H1 (cell line): ENCODE results near the gene ZBTB46. TPM values are rescaled to one million over a fixed set of nuclear protein-coding genes. Genes with fewer than 3 reads are reported as not detected.

Experiments used
- JUND ChIP-seq: IDR thresholded peaks from 2 replicates; pipeline ENCODE4 v1.6.1; 2011; ENCODE audit warnings: mild to moderate bottlenecking, improper control_type of control experiment, low read length
- KDM5A ChIP-seq: fragments of 200-600 bp; IDR thresholded peaks from 2 replicates; pipeline ENCODE4 v1.7.1; 2012; ENCODE audit warnings: mild to moderate bottlenecking, low read length, inconsistent platforms, mixed read lengths
- NANOG ChIP-seq: IDR thresholded peaks from 2 replicates; pipeline ENCODE4 v1.6.1; 2011; ENCODE audit warnings: low read length, low read depth, mild to moderate bottlenecking, inconsistent platforms; ENCODE audit not compliant: insufficient read depth, poor library complexity, severe bottlenecking
- POLR2AphosphoS5 ChIP-seq: IDR thresholded peaks from 2 replicates; pipeline ENCODE4 v1.6.1; 2011; ENCODE audit warnings: low read depth, low read length
- RBBP5 ChIP-seq: IDR thresholded peaks from 2 replicates; pipeline ENCODE4 v1.7.1; 2012; ENCODE audit warnings: low read depth, mild to moderate bottlenecking, inconsistent platforms, low read length, moderate library complexity, borderline replicate concordance
- TAF1 ChIP-seq: IDR thresholded peaks from 2 replicates; pipeline ENCODE4 v1.6.1; 2011; ENCODE audit warnings: mild to moderate bottlenecking, low read depth, low read length
- ZNF274 ChIP-seq: IDR thresholded peaks from 2 replicates; pipeline ENCODE4 v1.7.0; 2012; ENCODE audit warnings: low read length, borderline replicate concordance; ENCODE audit errors: extremely low read depth
- polyA plus RNA-seq, 7 experiments: library from polyadenylated mRNA; depleted of rRNA in 3 of 7; stranded (reverse) in 5 of 7; unstranded in 2 of 7; fragments of >200 nt in 5 of 7; fragments of 200-250 nt in 2 of 7; gene quantifications; 1 replicate in 5 of 7; 2 replicates in 1 of 7; 4 replicates in 1 of 7; pipeline versions ENCODE4 v1.2.1 to v1.2.3, GENCODE V29; 2011 to 2013; ENCODE audit warnings: missing spikeins in 2 of 7, mixed read lengths in 2 of 7
- total RNA-seq: library from RNA; stranded (reverse); fragmentation: NEBNext Ultra II Directional; extraction: Animal tissue kit (Norgen Biotek cat#: 25700); gene quantifications from 2 replicates; pipeline ENCODE4 v1.2.1, GENCODE V29; 2021
- TF ChIP-seq, protein P1 (sequence below): IDR thresholded peaks from 2 replicates; pipeline ENCODE4 v1.6.1; 2012; ENCODE audit warnings: low read length, inconsistent platforms

The ZBTB46 gene
- total and polyA plus RNA-seq, 2 of the 8 experiments (the other 6 are each of a cell fraction or from before 2014, with no cell fraction given): 6.4 to 22.4 TPM

DNA sequence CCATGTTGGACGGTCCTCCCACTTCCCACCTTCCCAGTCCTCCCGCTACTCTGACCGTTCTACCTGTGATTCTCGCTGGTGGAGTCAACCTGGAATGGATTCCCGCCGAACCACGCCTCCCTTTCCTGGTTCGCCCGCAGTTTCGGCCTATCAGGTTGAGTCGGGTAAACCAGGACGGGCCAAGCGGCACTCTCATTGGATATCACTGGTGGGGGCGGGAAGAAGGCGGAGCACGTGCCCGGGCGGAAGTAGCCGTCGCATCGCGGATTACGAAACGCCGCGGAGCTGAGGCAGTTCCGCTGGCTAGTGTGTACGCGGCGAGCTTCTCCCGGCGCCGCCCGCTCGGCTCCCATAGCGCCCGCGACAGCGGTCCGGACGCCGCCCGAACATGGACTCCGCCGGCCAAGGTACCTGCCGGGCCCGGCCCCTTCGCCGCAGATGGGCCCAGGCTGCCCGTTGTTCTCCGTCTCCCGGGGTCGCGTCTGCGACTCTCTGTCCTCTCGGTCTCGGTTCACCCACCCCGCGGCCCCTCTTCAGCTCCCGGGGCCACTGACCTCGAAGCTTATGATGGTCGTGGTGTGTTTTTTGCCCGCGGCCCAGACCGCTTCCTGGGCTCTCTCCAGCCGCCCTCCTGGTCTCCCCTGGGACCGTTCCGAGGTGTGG is 34.0 kb upstream of the ZBTB46 start, which contains the start of gene TPD52L2 (continued):
- TF ChIP-seq, protein P1, sequence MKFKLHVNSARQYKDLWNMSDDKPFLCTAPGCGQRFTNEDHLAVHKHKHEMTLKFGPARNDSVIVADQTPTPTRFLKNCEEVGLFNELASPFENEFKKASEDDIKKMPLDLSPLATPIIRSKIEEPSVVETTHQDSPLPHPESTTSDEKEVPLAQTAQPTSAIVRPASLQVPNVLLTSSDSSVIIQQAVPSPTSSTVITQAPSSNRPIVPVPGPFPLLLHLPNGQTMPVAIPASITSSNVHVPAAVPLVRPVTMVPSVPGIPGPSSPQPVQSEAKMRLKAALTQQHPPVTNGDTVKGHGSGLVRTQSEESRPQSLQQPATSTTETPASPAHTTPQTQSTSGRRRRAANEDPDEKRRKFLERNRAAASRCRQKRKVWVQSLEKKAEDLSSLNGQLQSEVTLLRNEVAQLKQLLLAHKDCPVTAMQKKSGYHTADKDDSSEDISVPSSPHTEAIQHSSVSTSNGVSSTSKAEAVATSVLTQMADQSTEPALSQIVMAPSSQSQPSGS: no peak
- TF ChIP-seq KDM5A (peak; percentile 60; the same call in 1 of the 2 replicates), JUND (no peak), NANOG (no peak), TAF1 (peak; percentile 98), POLR2AphosphoS5 (peak; percentile 91), ZNF274 (no peak), RBBP5 (peak; percentile 49; the same call in 1 of the 2 replicates)
